GM18909 (cell line): Measurements from ENCODE around the gene SYCE1.
A peak's percentile ranks its signal among the peaks of the same experiment; 100 is the strongest.
"Not testable (repeated sequence)": the region's sequence is repeated elsewhere in the genome, so short reads cannot be mapped to it uniquely, and the experiment has no call there.

Source experiments
- ATAC-seq: cut with Tn5 transposase; IDR thresholded peaks from one replicate; pipeline ENCODE4 v1.9.1; 2021; ENCODE audit warnings: mild to moderate bottlenecking; ENCODE audit not compliant: unreplicated experiment, poor library complexity

The SYCE1 gene

DNA sequence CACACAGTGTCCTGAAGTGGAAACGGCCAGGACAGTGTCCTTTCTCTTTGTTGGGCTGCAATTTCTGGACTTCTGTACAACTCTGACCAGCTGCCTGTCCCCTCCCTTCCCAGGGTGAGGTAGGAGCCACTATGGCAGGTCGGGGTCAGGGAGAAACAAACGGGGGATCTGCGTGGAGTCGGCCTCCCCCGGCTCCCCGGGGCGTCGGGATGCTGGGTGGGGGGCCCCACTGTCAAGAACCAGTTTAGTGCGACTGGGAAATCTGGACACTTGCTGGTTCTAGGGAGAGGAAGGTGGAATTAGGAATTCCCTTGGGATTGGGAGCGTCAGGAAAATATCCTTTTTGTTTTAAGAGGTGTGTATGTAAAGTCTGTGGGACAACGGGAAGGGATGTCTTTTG is 567 bp downstream of the SYCE1 start:
- ATAC-seq = no peak

DNA sequence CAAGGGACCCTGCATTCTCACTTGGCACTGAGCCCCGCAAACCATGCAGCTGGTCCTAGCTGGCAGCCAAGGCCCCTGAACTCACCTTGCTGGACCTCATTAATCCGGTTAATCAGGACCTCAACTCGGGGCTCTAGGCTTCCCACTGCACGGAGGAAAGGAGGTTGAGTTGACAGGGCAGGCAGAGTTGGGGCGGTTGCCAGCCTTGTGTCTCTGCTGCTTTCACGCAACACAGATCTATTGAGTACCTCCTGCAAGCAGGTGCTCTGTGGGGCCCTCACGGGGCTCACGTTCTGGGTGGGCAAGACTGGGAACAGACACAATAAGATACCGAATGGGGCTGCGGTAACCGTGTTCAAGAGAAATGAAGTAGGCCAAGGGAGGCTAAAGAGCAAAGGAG is 6.2 kb downstream of the SYCE1 start:
- ATAC-seq = no peak

DNA sequence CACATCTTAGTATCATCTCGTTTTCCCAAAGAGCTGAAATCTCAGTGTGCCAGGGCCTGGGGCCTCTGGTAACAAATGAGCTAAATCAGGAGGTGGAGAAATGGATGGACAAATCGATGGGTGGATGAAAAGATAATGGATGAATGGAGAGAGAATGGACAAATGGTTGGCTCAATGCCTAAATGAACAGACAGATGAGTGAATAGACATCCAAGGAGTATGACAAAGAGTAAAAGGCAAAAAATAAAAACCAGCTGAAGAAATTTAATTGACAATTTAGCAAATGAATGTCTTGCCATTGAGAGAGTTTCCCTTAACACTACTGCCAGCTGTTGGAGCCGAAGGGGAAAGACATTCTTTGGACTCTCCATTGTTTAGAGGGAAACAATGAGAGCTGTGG is 8.0 kb downstream of the SYCE1 start:
- no peak for ATAC-seq

DNA sequence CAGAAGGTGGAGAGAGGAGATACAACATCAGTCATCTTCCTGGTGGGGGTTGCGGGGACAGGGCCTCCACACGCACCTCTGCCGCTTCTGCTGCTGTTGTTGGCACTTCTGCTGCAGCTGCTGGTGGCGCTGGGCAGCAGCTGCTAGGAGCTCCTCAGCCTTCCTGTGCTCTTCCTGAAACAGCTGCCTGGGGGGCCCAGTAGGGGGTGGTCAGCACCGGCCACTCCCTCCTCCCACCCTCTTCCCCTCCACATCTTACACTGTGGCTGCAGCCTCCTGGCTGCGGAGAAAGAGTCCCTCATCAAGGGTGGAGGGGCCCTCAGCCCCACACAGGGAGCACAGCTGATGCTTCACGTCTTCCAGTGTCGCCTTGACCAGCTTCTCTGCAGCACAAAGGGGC is 9.9 kb downstream of the SYCE1 start:
- no peak for ATAC-seq

DNA sequence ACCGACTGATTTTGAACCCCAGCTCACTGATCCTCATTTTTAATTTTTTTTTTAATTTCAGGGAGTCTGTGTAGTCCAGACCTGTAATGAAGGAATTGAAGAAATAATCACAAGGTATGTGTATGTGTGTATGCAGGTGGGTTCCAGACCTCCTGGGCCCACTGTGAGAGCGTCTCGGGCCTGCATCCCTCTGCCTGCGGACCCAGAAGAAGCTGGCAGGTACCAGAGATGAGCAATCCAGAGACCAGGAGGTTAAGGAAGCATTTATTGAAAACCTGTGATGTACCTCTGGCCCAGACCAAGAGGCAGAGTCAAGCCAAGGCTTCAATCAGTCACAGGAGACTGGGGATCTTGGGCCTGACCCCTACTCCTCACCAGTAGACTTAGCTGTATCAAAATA is 10.8 kb downstream of the SYCE1 start:
- ATAC-seq = no peak

DNA sequence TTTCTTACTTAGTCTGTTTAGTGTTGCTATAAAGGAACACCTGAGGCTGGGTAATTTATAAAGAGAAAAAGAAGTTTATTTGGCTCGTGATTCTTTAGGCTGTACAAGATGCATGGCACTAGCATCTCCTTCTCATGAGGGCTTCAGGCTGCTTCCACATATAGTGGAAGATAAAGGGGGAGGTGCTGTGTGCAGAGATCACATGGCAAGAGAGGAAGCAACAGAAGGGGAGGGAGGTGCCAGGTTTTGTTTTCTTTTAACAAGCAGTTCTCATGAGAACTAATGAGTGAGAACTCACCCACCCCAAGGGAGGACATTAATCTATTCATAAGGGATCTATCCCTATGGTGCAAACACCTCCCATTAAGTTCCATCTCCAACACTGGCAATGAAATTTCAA is 20.9 kb downstream of the SYCE1 start:
- no peak for ATAC-seq

DNA sequence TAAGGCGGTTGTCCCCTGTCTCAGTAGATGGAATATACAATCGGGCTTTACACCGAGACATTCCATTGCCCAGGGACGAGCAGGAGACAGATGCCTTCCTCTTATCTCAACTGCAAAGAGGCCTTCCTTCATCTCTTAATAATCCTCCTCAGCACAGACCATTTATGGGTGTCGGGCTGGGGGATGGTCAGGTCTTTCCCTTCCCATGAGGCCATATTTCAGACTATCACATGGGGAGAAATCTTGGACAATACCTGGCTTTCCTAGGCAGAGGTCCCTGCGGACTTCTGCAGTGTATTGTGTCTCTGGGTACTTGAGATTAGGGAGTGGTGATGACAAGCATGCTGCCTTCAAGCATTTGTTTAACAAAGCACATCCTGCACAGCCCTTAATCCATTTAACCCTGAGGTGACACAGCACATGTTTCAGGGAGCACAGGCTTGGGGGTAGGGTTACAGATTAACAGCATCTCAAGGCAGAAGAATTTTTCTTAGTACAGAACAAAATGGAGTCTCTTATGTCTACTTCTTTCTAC is 23.9 kb downstream of the SYCE1 start:
- ATAC-seq = not testable (repeated sequence)

DNA sequence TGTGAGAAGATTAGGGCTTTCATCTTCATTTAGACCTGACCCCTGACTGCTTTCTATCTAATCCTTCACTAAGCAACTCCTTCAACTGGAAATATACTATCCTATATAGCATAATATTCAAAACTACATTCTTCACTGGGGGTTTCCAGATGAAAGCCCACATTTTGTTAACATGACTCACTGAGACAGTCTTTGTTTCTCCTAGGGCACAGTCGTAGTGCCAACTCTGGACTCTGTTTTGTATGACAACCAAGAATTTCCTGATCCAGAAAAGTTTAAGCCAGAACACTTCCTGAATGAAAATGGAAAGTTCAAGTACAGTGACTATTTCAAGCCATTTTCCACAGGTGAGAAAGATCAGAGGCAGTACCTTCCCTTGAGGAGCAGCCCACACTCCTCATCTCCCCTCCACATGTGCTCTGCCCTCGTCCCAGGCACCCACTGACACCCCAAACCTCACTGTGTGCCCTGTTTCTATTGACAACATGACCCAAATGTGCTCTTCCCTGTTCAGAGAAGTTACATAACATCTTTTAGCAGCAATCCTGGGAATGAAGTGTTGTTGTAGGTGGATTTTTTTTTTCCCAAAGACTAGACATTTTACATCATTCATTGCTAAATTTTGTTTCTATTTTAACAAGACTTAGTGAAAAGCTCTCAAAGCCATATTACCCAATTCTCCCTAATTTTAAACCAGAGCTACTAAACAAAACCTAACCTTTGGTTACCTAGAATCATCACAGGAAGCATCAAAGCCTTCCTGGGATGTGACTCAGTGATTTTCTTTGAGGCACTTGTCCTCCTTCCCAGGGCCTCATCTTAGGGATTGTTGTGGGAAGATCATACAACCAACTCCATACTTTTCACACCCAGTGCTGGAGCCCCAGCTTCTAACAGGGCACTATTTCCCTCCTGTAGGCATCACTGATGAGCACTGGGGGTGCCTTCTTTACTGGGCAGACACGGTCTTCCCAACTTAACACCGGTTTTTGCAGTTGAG is 27.5 kb downstream of the SYCE1 start:
- ATAC-seq = no peak

DNA sequence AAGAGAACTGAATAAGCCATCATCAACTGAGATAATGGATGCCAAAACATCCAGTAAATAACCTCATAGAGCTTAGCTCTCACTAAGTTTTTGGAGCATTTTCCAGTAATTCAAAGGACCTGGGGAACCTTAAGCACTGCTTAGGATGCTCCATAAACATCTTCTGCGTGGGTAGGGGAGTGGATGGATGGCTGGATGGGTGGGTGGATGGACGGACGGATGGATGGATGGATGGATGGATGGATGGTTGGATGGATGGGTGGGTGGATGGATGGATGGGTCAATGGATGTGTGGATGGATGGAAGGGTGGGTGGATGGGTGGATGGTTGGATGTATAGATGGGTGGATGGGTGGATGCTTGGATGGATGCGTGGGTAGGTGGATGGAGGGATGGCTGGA is 29.2 kb downstream of the SYCE1 start:
- no peak for ATAC-seq

DNA sequence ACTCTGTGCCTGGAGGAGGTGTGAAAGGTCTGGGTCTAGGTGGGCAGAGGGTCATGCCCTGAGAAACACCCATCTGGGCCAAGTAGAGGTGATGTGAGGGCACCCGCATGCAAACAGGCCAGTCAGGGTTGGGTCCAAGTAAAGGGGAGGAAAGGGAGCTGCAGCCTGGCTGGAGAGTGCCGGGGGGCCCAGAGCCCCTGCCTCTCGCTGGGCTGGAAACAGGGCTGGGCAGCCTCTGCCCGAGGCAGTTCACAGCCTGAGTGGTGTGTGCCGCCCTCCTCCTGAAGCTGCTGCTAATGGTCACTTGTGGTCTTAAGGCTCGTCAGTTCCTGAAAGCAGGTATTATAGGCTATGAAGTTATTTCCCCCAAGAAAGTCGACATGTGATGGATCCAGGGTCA is 31.0 kb downstream of the SYCE1 start:
- ATAC-seq = no peak

DNA sequence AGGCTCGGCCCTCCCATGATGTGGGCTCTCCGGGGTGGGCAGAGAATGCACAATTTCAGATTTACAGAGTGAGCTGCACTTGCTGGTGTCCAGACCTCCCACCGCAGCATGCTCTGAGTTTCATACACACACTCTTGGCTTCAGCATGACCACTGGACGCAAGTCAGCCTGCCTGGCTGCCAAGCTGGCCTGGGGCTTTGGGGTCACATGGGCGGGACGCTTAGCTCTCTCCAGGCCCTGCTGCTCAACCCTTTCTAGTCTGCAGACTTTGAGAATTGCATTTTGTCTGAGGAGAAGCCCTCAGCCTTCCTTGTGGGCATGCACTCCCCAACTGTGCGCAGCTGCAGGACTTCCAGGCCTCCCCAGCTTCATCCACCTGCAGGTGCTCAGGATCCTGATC is 32.5 kb downstream of the SYCE1 start:
- no peak for ATAC-seq

DNA sequence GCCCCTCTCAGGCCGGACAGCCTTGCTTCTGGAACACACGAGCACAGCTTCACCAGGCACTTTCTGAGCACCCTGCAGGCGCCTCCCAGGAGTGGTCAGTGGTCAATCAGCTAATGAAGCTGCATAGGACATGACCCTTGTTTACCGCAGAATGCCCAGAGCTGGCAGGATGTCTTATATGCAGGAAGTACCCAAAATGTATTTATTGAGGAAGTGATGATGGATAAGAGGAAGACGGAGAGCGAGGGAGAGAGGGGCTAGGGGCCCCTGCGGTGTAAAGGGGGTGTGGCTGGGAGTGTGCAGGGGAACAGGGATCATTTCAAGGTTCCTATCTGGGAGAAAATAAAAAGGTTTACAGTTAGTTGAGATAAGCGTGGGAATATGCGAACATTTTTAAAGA is 34.9 kb downstream of the SYCE1 start:
- ATAC-seq = no peak

DNA sequence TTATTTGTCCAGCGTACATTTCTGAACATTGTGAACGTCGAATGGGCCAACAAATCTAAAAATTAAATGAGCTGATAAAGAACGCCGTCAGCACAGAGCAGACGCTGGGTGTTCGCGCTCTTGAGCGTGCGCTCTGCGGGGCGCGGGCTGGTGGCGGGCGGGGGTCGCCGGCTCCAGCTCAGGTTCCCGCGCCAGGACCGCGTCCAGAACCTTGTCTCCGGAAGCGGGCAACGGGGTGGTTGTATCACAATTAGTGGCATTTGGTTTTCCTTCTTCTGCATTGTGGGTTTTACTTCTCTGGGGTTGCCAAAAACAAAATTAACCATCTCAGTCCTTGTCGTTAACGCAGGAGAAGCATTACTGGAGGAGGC is 35.8 kb downstream of the SYCE1 start:
- ATAC-seq = no peak

DNA sequence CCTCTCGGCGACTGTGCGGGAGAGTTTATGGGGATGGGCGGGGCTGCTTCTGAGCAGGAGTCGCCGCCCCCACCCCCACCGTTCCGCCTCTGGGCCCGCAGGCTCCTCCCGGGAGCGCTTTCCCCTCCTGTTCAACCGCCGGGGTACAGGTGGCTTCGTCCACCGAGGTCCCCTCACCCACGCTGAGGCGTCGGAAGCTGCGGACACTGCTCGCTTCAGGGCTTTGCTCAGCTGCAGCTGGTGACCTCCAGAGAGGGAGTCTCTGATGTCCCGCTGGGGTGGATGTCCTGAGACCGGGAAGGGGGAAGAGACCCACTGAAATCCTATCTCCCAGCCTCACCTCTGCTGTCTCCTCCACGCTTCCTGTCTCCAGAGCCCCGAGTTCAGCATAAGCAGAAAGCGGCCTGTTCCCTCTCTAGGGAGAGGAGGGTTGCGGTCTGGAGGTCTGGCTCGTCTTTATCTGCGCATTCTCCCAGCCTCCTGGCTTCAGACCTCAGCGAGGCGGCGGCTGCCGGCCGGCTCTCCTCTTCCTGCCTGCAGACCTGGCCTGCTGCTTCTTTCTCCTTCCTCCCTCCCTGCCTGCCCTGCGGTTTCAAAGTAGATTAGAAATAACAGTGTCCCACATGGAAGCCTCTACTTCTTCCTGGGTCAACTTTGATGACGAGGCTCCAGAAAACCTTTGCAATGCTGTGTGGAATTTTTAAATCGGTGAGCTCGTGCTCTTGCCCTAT is 36.4 kb downstream of the SYCE1 start:
- ATAC-seq = no peak

DNA sequence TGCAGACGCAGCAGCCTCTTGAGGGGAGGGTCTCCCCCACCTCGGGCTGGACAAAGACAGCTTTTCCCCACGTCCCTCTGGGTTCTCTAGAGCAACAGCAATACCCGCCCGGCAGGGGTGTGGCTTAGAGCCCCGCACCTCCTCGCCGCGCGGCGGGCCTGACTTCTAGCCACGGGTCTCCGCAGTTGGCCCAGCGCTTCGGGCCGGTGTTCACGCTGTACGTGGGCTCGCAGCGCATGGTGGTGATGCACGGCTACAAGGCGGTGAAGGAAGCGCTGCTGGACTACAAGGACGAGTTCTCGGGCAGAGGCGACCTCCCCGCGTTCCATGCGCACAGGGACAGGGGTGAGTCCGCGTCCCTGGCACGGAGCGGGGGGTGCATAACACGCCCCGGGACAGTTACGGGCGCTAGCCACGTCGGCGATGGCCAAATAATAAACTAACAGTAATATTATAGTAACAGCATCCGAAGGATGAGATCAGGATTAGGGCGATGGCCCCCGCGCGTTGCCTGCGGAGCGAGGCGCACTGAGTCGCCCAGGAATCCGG is 37.0 kb downstream of the SYCE1 start:
- ATAC-seq = no peak

DNA sequence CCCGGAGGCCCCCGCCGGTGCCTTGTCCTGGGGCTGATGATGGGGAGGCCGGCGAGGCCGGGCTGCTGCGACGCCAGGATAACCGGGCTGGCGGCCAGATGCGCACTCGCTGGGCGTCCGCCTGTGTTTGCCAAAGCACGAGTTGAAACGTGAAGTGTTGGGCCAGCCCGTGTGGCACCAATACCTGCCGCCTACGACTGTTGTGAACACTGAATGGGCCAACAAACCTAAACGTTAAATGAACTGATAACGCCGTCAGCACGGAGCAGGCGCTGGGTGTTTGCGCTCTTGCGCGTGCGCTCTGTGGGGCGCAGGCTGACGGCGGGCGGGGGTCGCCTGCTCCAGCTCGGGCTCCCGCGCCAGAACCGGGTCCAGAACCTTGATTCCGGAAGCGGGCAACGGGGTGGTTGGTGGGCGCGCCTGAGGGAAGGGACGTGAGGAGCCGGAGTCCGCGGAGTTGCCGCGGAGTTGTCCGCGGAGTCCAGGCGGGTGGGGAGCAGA is 37.6 kb downstream of the SYCE1 start:
- ATAC-seq = no peak

DNA sequence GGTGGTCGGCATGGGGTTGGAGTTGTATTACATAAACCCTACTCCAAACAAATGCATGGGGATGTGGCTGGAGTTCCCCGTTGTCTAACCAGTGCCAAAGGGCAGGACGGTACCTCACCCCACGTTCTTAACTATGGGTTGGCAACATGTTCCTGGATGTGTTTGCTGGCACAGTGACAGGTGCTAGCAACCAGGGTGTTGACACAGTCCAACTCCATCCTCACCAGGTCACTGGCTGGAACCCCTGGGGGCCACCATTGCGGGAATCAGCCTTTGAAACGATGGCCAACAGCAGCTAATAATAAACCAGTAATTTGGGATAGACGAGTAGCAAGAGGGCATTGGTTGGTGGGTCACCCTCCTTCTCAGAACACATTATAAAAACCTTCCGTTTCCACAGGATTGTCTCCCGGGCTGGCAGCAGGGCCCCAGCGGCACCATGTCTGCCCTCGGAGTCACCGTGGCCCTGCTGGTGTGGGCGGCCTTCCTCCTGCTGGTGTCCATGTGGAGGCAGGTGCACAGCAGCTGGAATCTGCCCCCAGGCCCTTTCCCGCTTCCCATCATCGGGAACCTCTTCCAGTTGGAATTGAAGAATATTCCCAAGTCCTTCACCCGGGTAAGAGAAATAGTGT is 38.3 kb downstream of the SYCE1 start, which contains the start of gene CYP2E1:
Gene CYP2E1, plus strand, starts transcription at position 407 of the 632 bp plus-strand sequence. Its CDS starts 33 bp downstream, at position 440.
- ATAC-seq = no peak

DNA sequence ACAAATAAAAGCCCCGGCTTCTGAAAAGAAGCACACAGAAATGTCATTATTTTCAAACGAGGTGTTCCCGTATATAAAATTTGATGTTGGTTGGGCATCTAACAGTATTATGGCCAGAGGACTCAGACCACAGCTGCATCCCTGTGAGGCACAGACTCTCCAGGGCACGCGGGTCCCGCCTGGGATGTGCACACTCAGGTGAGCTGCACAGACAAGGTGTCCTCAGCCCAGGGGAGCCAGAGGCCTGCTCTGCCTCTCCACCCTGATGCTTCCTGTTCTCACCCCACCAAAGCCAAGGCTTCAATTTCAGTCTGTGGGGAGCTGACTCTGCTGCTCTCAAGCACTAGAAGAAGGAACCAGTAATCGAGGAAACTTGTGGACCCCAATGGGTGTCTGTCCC is 39.9 kb downstream of the SYCE1 start:
- ATAC-seq = no peak

DNA sequence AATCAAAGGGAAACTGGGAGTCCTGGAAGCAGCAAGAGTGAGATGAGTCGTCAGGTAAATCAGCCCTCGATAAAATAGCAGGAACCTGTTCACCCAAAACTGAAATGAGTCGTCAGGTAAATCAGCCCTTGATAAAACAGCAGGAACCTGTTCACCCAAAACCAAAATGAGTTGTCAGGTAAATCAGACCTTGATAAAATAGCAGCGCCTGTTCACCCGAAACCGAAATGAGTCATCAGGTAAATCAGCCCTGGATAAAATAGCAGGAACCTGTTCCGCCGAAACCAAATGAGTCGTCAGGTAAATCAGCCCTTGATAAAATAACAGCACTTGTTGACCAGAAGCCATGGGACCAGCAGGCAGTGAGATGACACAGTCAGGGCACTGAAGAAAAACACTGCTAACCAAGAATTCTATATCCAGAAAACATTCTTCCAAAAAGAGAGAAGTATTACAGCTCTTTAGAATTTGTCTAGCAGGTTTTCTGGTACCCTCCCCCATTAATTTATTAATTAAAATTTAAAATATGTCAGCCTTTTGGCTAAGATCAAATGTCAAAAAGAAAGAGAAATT is 41.7 kb downstream of the SYCE1 start:
- ATAC-seq = no peak

DNA sequence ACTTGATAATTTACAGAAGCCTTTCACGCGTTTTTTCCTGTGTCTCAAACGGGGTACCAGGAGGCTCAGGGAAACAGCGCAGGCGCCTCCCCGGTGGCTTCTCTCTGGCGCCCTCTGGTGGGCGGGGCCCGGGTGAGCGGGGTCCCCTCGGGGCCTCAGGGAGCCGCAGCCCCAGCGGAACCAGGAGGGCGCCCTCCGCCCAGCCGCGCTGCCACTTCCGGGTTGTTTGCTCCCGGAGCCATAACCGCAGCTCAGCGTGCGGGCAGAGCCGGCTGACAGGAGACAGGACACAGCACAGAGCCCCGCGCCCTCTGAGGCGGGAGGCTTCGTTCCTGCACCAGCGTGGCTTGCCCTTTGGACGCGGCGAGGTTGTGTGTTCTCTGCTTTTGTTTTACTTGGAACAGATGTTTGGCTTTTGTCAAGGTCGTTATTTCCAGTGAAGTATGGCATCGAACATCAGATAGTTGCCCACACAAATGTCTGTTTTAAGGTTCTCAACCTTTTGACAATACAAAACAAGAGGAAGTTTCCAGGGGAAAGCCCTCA is 45.1 kb downstream of the SYCE1 start:
- ATAC-seq = peak; percentile 96
